DOHH2 (cell line): ENCODE measurements around the gene TREX2.

Experiments
- H3F3A ChIP-seq: fragments of 200-600 bp; sonication (generic), shearing (Covaris generic); 2 replicates; pipeline ENCODE4 v1.6.0; 2016; ENCODE audit warnings: antibody characterized with exemption, mild to moderate bottlenecking; ENCODE audit not compliant: control insufficient read depth, insufficient read depth
- H3K27ac ChIP-seq: fragments of 200-600 bp; sonication (generic); 2 replicates; pipeline ENCODE4 v1.5.1; 2014; ENCODE audit warnings: low read depth, mild to moderate bottlenecking, low read length, moderate library complexity
- H3K27me3 ChIP-seq: fragments of 200-600 bp; sonication (generic); 2 replicates; pipeline ENCODE4 v1.6.1; 2014; ENCODE audit warnings: mild to moderate bottlenecking, low read length, mixed read lengths; ENCODE audit not compliant: control insufficient read depth
- H3K36me3 ChIP-seq: fragments of 200-600 bp; sonication (generic); 2 replicates; pipeline ENCODE4 v1.6.1; 2014; ENCODE audit warnings: mild to moderate bottlenecking, low read length, moderate library complexity, mixed read lengths; ENCODE audit not compliant: control insufficient read depth
- H3K4me1 ChIP-seq: fragments of 200-600 bp; sonication (generic); 2 replicates; pipeline ENCODE4 v1.6.1; 2014; ENCODE audit warnings: mild to moderate bottlenecking, low read length, mixed read lengths; ENCODE audit not compliant: control insufficient read depth
- H3K4me2 ChIP-seq: fragments of 200-600 bp; sonication (generic); 2 replicates; pipeline ENCODE4 v1.6.0; 2014; ENCODE audit warnings: mild to moderate bottlenecking, low read length, moderate library complexity
- H3K4me3 ChIP-seq: fragments of 200-600 bp; sonication (generic); 2 replicates; pipeline ENCODE4 v1.5.1; 2014; ENCODE audit warnings: mild to moderate bottlenecking, low read length, mixed read lengths
- H3K79me2 ChIP-seq: fragments of 200-600 bp; sonication (generic); 2 replicates; pipeline ENCODE4 v1.6.1; 2014; ENCODE audit warnings: mild to moderate bottlenecking, low read length, mixed read lengths; ENCODE audit not compliant: control insufficient read depth
- H3K9me2 ChIP-seq: fragments of 200-600 bp; sonication (generic); replicated peaks from 2 replicates; pipeline ENCODE4 v1.6.1; 2014; ENCODE audit warnings: mild to moderate bottlenecking, low read length, mixed read lengths; ENCODE audit not compliant: control insufficient read depth
- H3K9me3 ChIP-seq: fragments of 200-600 bp; sonication (generic); 2 replicates; pipeline ENCODE4 v1.6.1; 2014; ENCODE audit warnings: antibody characterized with exemption, low read length, mixed read lengths; ENCODE audit not compliant: control insufficient read depth, insufficient read depth
- H4K20me1 ChIP-seq: fragments of 200-600 bp; sonication (generic); 2 replicates; pipeline ENCODE4 v1.6.0; 2014; ENCODE audit warnings: low read depth, mild to moderate bottlenecking, antibody characterized with exemption, low read length, moderate library complexity; ENCODE audit not compliant: control insufficient read depth, insufficient read depth
- EZH2phosphoT487 ChIP-seq: fragments of 200-600 bp; sonication (generic); IDR thresholded peaks from 2 replicates; pipeline ENCODE4 v1.6.1; 2017; ENCODE audit warnings: borderline replicate concordance, mild to moderate bottlenecking, antibody characterized with exemption, low read length, moderate library complexity, mixed read lengths
- TF ChIP-seq, protein P1 (sequence below): fragments of 200-600 bp; sonication (generic); IDR thresholded peaks from one replicate; pipeline ENCODE4 v1.5.1; 2014; ENCODE audit warnings: antibody characterized with exemption, mild to moderate bottlenecking, low read depth, low read length; ENCODE audit not compliant: poor library complexity, severe bottlenecking

TREX2 gene

DNA sequence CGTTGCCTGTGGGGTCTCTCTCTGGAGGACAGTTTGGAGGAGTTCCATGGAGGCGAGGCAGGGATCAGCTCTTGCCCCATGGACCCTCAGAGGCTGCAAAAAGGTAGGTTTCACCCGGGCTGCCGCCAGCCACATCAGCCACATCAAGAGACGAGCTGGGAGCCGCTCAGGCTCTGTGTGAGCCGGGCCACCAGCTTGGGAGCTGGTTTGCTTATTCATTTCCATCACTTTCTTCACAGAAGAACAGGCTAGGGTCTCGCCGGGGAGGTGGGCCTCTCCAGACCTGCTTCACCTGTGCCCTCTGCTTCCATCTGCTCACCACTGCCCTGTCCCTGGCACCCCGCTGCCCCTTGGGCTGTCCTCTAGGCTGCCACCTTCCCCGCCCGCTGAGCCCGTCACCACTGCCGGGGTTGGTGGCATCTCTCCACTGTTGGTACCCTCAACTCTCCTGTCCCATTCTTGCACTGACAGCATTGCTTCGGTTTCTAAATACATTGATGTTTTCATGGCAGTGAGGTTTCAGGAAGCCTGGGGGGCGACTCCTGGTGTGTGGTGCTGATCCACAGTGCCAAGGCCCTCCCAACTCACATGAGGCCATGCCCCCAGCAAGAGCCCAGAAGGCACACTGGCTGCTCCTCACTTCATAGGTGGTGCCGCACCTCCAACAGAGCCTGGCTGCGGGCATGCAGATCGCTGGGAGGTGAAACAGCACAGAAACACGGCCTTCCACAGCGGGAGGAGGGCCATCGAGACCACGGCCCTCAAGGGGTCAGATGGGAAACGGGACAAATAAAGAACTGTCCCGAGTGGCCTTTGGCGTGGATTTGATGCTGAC is 4.5 kb upstream of the TREX2 start:
- H4K20me1 ChIP-seq = no peaks in the 10 kb centered on the region
- no peaks in the 10 kb centered on the region for H3K4me1 ChIP-seq
- no peak overlapping the region for H3K4me2 ChIP-seq
- H3K4me3 ChIP-seq = no peak overlapping the region
- no peaks in the 10 kb centered on the region for H3K9me3 ChIP-seq
- H3K9me2 ChIP-seq = no peaks in the 10 kb centered on the region
- TF ChIP-seq EZH2phosphoT487 = no peak
- TF ChIP-seq, protein P1, sequence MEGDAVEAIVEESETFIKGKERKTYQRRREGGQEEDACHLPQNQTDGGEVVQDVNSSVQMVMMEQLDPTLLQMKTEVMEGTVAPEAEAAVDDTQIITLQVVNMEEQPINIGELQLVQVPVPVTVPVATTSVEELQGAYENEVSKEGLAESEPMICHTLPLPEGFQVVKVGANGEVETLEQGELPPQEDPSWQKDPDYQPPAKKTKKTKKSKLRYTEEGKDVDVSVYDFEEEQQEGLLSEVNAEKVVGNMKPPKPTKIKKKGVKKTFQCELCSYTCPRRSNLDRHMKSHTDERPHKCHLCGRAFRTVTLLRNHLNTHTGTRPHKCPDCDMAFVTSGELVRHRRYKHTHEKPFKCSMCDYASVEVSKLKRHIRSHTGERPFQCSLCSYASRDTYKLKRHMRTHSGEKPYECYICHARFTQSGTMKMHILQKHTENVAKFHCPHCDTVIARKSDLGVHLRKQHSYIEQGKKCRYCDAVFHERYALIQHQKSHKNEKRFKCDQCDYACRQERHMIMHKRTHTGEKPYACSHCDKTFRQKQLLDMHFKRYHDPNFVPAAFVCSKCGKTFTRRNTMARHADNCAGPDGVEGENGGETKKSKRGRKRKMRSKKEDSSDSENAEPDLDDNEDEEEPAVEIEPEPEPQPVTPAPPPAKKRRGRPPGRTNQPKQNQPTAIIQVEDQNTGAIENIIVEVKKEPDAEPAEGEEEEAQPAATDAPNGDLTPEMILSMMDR = no peak
- H3K79me2 ChIP-seq = no peaks in the 10 kb centered on the region
- H3F3A ChIP-seq = no peaks in the 10 kb centered on the region
- H3K27me3 ChIP-seq = no peaks in the 10 kb centered on the region
- H3K36me3 ChIP-seq = no peaks in the 10 kb centered on the region
- no peak overlapping the region for H3K27ac ChIP-seq

DNA sequence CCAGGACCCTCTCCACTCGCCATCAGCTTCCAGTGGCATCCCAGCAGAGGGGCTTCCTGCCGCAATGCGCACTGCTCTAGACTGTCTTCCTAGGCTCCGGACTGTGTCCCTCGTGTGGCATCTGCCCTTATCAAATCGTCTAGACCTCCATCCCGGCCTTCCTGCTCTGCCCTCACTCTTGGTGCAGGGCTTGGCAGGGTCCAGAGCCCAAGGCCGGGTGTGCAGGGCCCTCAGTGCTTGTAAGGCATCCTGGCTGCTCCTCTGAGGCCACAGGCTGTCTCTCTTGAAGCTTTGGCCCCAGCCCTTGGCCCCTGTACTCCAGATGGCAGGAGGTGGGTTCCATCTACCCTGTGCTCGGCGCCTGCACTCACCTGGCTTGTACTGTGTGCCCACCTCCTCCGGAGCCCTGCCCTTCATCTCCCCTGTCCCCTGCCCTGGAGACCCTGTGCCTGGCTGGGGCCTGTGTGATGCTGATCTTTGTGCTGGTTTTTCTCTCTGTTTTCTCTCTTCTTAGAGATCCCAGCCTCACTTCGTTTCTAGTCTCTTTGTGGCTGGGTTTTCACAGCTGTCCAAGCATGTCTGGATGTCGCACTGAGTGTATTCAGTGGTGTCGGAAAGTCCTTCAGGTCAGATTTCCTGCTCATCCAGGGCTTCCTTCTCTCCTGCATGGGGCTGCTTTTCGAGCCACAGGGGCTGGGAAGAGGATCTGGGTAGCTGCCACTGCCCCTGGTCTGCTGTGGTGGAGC is 3.7 kb upstream of the TREX2 start:
- no peaks in the 10 kb centered on the region for H3K4me1 ChIP-seq
- no peaks in the 10 kb centered on the region for H3K79me2 ChIP-seq
- H3F3A ChIP-seq = no peaks in the 10 kb centered on the region
- no peaks in the 10 kb centered on the region for H3K27me3 ChIP-seq
- H3K9me3 ChIP-seq = no peaks in the 10 kb centered on the region
- no peak for TF ChIP-seq EZH2phosphoT487
- TF ChIP-seq, protein P1 = no peak
- no peaks in the 10 kb centered on the region for H4K20me1 ChIP-seq
- no peak overlapping the region for H3K4me3 ChIP-seq
- no peaks in the 10 kb centered on the region for H3K9me2 ChIP-seq
- H3K36me3 ChIP-seq = no peaks in the 10 kb centered on the region
- H3K4me2 ChIP-seq = no peak overlapping the region
- no peak overlapping the region for H3K27ac ChIP-seq

DNA sequence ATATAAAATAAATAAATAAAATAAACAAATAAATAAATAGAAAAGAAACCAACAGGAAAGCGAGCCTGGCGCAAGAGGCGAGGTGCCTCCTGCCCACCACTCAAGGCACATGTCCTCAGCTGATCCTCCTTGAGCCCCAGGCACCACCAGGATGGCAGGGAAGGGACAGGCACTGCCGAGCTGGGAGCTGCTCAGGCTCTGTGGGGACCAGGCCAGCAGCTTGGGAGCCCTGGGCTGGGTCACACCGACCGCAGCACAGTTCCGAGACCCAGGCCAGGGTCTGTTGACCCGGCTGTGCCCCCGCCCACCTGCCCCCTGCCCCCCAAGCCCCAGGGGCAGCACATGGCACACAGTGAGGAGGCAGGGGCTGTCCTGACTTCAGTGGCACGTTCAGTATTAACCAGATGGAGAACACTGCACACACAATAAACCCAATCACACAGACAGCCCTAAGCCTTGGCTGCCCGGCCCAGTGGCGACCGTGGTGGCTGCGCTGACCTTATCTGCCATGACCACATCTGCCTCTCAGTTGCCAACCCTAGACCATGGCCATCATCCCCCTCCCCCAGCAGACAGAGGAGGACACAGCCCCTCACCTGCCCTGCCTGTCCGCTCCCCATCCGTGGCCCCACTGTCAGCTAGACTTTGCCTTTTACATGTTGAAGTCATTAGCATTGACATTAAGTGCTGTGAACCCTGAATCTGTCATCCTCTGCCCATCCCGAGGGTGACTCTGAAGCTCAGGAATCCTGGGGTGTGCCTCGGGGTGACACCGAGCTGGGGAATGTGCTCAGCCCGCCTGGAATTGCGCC is 2.9 kb upstream of the TREX2 start:
- H3K27me3 ChIP-seq = no peaks in the 10 kb centered on the region
- H3F3A ChIP-seq = no peaks in the 10 kb centered on the region
- no peak overlapping the region for H3K4me3 ChIP-seq
- H3K79me2 ChIP-seq = no peaks in the 10 kb centered on the region
- no peaks in the 10 kb centered on the region for H3K9me3 ChIP-seq
- no peaks in the 10 kb centered on the region for H3K36me3 ChIP-seq
- no peak overlapping the region for H3K4me2 ChIP-seq
- no peaks in the 10 kb centered on the region for H4K20me1 ChIP-seq
- TF ChIP-seq EZH2phosphoT487 = no peak
- H3K9me2 ChIP-seq = no peaks in the 10 kb centered on the region
- H3K27ac ChIP-seq = no peak overlapping the region
- no peaks in the 10 kb centered on the region for H3K4me1 ChIP-seq
